ENCODE data around the gene ETV6.
"Not testable (repeated sequence)": the region's sequence is repeated elsewhere in the genome, so short reads cannot be mapped to it uniquely, and the experiment has no call there.

The ETV6 gene

DNA sequence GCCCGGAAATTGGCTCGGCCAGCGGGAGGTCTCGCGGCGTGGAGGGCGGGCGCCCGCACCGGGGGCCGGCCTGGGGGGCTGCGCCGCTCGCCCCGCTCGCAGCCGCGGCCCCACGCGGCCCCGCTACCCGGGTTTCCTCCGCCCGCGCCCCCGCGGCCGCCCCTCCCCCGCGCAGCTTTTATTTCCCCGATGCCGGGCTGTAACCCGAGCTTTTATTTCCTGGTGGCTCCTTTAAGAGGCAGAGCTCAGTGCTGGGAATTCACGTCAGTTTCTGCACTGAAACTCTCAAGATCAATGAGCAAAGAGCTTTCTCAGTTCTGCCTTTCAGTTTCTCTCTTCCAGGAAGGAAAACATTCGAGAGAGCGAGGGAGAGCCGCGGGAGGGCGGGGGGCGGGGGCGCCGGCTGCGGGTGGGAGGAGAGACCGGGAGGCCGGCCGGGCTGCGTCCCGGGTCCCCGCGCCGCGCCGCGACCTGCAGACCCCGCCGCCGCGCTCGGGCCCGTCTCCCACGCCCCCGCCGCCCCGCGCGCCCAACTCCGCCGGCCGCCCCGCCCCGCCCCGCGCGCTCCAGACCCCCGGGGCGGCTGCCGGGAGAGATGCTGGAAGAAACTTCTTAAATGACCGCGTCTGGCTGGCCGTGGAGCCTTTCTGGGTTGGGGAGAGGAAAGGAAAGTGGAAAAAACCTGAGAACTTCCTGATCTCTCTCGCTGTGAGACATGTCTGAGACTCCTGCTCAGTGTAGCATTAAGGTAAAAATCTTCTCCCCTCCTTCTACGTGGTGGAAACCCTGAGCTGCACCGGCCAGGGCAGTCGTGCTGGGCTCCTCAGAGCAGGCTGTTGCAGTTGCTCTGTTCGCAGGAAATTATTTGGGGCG is at the start of gene ETV6:
Gene ETV6, plus strand, starts transcription at position 262 of the 873 bp plus-strand sequence. Its CDS starts 454 bp downstream, at position 716.
- peak; percentile 65 for DNase-seq (ENCODE audit: low read depth, low spot score)

DNA sequence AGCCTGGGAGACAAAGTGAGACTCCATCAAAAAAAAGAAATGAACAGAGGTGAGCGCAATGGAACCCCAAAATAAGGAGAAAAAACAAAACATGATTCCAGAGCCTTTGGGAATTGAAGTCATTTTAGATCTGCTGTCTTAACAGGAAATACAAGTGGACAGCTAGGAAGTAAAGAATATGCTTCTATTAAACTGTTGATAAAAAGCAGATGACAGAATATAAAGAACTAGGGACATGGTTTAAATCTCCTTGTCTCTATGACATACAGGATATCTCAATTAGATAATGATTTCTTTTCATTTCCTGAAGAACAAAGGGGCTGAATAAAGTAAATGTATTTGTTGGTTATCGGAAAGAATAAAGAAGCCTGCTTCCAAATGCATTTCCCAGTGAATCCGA is 49.3 kb upstream of the ETV6 start:
- DNase-seq (ENCODE audit: low read depth, low spot score), result no peak

DNA sequence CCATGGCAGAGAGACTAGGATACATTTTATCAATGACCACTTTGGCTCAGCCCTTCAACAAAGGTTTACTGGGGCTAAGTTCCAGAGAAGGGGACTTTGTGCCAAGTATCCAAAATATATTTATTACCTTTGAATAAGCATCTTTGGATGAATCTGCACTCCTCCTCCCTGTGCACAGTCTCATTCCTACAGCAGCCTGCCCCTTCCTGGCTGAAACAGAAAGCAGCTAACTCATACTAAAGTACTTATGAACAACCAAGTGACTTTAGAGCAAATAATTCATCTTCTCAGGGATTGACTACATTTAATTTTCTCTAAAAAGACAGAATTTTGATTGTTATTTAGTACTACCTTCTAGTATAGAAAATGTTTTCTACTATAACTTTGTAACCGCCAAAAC is 47.8 kb upstream of the ETV6 start:
- no peak for DNase-seq (ENCODE audit: low read depth, low spot score)

DNA sequence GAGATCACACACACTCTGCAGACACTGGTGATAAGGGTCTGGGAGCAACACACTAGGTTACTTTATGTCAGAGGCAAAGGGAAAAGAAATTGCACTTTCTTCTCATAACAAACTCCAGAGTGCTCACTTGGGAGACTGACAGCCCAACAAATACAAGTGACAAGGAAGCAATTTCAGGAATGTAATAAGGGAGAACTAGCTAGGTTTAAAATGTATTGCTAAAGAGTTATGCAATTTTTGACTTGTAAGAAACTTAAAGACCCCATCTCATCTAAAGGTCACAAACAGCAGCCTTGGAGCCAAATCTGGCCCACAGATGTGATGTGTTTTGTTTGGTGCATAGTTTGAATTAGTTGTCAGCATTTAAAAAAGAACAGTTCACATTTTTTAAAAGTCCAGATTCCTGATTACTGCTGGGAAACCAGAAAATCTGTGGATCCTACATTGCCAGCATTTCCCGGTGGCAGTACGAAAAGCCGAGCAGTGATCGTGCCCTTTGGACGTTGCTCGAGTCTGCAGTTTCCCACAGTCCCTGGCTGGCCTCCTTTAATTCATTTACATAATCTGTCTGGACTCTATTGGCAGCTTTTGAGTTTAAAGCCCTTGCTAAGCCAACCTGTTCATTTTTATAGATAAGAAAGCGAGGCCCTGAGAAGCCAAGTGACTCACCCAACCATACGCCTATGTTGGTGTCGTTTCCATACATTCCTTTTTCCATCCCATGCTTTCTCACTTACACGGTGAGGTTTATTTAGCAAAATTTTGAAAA is 42.0 kb upstream of the ETV6 start:
- DNase-seq (ENCODE audit: low read depth, low spot score), result no peak

DNA sequence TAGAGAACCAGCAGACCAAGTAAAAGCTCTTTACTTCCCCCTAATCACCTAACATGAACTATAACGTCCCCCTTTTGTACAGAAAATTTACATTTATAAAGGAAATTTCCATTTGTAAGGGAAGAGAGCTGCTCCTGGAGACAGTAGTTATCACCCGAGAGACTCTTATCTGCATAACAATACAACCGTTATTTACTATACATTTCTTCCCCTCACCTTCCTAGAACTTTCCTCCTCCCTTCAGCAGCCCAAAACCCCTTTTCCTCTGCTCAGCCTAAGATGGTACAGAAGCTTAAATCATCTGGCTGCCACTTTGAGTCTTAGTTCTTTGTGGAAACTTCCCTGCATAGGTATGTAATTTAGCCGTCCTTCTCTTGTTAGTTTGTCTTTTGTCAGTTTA is 40.4 kb upstream of the ETV6 start:
- DNase-seq (ENCODE audit: low read depth, low spot score), result no peak

DNA sequence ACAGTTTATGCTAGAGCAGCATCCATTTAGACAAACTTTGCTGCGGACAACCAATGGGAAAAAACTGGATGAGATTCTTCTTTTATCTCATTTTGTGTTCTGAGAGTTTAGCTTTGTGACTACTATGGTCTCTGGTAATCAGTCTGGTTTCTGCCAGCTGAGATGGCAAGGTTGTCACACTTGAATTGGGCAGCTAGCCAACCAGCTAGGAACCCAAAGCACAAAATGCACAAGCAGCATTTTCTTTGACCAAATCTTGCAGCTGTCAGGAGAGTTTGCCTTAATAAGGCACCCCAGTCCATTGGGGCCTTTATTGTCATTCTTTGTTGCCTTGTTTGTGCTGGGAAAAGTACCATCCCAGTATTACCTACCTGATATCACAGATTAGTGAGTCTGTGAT is 34.0 kb upstream of the ETV6 start:
- no peak for DNase-seq (ENCODE audit: low read depth, low spot score)

DNA sequence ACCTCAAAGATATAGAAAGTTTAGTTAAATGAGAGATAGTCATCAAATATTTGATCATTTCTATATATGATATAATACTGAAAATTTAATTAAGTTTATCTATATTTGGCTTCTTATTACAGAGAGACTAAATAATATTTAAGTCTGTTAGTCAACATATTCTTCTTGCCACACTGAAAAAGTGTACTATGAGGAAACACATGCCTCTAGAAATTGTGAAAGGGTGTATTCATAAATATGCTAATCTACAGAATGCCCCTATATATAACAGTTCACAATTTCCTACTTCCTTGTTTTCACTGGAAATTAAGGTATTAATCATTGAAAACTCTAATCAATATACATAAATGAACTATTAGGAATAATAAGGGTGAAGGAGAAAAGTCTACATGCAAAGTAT is 31.4 kb upstream of the ETV6 start:
- DNase-seq (ENCODE audit: low read depth, low spot score), result no peak

DNA sequence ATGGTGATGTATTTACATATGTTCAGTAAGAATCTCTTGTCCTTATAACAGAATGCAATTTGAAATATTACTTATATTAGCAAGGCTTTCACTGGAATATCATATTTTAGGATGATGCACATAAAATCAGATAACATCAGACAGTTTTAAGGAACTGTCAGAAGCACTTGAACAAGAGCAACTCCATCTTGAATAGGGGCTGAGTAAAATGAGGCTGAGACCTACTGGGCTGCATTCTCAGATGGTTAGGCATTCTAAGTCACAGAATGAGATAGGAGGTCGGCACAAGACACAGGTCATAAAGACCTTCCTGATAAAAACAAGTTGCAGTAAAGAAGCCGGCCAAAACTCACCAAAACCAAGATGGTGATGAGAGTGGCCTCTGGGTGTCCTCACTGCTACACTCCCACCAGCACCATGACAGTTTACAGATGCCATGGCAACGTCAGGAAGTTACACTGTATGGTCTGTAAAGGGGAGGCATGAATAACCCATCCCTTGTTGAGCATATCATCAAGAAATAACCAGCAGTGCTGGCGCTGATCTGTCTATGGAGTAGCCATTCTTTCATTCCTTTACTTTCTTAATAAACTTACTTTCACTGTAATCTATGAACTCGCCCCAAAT is 27.6 kb upstream of the ETV6 start:
- DNase-seq (ENCODE audit: low read depth, low spot score), result no peak

DNA sequence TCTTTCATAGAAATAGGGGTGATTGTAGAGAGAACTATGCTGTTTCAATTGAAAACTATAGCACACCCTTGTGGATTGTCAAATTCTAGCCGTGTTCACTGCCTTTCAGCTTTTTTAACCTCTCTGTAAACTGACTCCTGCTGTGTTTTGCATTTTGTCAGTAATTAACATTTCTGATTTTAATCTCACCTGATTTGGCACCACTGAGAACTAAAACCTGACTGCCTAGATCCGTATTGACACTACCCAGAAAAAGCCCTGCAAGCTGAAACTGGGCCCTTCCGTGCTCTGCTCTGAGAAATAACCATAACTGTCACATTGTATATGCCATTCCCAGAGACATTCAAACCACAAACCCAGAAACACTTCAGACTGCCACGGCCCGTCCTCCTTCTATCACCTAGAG is 26.6 kb upstream of the ETV6 start:
- DNase-seq (ENCODE audit: low read depth, low spot score), result no peak

DNA sequence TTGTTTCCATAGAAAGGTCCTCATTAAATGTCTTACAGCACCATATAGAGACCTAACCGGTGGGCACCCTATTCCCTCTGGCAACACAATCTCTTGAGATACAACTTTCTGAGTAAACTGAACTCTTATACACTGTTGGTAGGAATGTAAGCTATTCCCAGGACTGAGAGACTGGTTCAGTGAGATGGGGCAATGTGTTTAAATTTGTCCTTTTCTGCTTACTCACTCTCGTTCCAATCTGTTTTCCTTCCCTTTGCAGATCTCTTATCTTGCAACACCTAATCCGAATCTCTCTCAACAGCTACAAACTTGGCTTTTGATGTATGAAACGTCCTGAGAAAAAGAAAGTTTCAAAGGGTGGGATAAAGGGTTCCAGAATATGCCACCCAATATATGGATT is 26.1 kb upstream of the ETV6 start:
- no peak for DNase-seq (ENCODE audit: low read depth, low spot score)

DNA sequence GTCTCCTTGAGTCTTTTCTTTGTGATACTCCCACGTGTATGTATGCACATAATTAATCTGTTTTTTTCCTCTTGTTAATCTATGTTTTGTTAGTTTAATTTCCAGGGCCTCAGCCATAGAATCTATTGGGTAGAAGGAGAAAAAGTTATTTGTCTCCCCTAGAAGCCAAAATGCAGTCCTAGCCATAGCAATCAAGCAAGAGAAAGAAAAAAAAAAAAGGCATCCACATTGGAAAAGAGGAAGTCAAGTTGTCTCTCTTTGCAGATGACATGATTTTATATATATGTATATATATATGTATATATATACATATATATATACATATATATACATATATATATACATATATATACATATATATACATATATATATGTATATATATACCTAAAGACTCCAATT is 25.4 kb upstream of the ETV6 start:
- DNase-seq (ENCODE audit: low read depth, low spot score), result no peak

DNA sequence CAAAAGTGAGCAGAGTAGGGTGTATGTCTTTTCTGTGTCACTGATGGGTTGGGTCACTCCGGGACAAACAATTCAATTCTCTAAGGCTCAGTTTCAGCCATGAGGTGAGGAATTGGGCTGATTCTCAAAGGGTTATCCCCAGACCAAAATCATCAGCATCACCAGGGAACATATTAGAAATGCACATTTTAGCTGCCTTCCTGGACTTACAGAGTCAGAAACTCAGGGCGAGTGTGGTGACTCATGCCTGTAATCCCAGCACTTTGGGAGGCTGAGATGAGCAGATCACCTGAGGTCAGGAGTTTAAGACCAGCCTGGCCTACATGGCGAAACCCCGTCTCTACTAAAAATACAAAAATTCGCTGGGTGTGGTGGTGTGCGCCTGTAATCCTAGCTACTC is 21.8 kb upstream of the ETV6 start:
- not testable (repeated sequence) for DNase-seq (ENCODE audit: low read depth, low spot score)

DNA sequence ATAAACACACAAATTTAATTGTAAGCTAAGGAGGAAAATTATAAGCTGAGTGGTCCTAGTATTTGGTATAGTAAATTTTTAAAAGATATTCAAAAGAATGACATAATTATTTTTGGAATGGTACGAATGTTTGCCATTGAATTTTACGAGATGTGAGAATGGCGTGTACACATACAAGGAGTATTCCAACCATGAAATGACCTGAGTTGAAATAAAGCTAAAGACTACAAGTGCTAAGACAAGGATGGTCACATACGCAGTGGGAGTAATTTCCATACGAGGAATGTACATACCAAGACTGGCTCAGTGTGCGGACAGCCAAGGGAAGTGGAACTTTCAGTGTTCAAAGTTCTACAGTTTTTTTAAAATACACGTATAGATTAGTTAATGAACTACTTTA is 21.1 kb upstream of the ETV6 start:
- no peak for DNase-seq (ENCODE audit: low read depth, low spot score)

DNA sequence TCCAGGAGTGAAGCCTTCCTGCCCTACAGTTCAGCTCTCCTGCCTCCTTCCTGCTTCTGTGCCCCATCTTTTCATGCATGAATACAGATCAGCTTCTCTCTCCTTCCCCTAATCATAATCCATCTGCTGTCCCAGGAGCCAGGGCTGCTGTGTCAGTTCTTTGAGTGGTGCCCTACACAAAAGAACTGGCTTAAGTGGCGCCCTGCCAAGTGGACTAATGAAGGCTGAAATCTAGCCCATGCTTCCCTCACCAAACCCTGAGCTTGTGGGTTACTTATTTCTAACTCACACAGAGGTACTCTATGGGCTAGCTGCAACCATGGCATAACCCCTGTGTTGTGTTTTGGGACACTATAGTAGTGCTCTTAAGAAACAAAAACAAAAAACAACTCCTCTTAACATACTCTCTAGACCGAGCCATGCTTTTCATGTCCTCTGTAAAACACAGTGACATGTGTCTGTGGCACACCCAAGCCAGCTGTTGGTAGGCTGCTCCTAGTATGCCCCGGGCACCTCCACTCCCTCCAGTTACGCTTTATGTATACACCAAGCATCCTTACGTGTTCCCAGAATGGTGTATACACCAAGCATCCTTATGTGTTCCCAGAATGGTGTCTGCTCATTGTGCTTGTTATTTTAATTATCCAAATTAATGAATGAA is 19.3 kb upstream of the ETV6 start:
- no peak for DNase-seq (ENCODE audit: low read depth, low spot score)

DNA sequence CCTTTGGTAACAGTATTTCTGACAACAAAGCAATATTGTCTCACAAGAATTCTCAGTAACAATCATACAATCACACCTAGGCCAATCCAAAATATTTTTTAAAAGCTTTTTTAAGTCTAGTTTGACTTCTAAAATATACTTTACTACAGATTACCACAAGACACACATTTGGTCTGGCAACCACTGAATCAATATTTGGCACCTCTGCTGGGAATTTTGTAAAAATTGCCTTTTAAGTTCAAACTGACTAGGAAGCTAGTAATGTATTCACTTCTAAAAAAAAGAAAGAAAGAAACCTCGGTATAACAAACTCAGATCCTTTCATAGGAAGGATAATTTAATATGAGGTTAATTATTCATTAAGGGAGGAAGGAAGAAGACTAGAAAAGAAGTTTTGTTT is 18.2 kb upstream of the ETV6 start:
- DNase-seq (ENCODE audit: low read depth, low spot score), result no peak

DNA sequence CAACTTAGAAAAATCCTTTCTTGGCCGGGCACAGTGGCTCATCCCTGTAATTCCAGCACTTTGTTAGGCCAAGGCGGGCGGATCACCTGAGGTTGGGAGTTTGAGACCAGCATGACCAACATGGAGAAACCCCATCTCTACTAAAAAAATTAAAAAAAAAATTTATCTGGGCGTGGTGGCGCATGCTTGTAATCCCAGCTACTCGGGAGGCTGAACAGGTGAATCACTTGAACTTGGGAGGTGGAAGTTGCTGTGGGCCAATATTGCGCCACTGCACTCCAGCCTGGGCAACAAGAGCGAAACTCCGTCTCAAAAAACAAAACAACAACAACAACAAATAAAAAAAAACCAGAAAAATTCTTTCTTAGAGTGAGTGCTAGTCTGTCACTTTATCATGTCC is 17.6 kb upstream of the ETV6 start:
- not testable (repeated sequence) for DNase-seq (ENCODE audit: low read depth, low spot score)

DNA sequence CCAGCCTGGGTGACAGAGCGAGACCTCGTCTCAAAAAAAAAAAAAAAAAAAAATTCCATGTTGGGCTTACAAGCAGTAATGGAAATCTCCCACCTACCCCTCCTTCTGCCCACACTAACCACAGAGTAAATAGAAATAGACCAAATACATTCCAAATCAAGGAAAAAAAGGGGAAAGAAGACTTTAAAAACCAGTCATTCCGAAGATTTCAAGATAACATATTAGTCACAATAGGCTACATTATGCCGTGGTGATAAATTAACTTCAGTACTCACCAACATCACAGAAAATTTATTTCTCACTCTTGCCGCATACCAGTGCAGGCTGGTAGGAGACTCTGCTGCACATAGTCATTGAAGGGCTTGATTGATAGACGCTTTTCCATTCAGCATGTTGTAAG is 15.5 kb upstream of the ETV6 start:
- no peak for DNase-seq (ENCODE audit: low read depth, low spot score)

DNA sequence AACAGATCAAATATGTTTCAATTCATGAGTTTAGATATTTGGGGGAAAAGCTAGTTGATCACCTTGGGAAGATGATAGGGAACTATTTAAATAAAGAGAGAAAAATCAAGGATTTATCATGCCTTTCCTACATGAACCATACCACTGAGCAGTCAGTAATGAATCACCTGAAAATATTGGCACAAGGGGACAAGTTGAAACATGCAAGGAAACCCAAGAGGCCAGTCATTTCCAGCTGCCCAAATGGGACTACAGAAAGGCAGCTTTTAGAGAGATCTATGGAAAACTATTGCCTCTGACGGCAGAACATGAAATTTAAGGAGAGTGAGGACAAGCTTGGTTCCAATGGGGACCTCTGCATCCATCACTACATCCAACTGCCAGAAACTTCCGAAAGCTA is 14.1 kb upstream of the ETV6 start:
- DNase-seq (ENCODE audit: low read depth, low spot score), result no peak

DNA sequence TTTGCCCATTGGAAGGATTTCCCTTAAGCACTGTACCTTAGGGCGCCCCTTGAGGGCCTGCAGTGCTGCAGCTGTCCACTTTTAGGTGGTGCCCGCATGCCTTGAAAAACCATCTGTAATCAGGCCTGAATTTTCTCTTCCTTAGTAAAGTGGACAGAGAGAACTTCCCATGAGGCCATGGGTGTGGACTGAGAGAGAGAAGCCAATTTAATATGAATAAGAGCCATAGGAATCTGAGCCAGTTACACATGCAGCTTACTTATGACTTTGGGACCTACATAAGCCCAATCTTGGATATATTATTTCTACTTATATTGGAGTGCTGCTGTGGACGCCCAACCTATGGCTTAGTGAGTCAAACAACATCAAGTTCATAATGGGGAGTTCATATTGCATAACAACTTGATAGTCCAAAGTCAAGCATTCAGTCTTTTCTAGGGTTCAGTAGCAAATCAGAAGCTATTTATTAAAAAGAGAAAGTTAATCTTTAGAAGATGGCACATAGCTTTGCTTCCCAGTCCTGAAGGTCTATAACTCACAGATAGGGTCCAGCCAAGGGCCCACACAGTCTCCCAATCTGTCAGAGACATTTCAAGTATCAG is 11.1 kb upstream of the ETV6 start:
- no peak for DNase-seq (ENCODE audit: low read depth, low spot score)

DNA sequence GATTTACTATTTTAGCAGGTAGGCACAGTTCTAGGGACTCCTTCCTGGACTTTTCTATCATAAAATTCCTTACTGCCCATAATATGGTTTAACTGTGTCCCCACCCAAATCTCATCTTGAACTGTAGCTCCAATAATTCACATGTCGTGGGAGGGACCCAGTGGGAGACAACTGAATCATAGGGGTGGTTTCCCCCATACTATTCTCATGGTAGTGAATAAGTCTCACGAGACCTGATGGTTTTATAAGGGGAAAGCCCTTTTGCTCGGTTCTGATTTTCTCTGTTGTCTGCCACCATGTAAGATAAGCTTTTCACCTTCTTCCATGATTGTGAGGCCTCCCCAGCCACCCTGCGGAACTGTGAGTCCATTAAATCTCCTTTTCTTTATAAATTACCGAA is 10.0 kb upstream of the ETV6 start:
- no peak for DNase-seq (ENCODE audit: low read depth, low spot score)

DNA sequence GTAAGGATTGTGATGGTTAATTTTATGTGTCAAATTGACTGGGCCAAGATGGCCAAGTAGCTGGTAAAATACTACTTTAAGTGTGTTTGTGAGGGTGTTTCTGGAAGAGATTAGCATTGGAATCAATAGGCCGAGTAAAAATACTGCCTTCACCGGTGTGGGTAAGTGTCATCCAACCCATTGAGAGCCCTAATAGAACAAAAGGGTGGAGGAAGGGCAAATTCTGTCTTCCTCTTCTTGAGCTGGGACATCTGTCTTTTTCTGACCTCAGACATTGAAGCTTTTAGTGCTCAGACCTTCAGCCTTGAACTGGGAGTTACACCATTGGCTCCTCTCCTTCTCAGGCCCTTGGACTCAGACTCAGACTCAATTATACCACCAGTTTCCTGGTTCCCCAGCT is 8.0 kb upstream of the ETV6 start:
- DNase-seq (ENCODE audit: low read depth, low spot score), result no peak

DNA sequence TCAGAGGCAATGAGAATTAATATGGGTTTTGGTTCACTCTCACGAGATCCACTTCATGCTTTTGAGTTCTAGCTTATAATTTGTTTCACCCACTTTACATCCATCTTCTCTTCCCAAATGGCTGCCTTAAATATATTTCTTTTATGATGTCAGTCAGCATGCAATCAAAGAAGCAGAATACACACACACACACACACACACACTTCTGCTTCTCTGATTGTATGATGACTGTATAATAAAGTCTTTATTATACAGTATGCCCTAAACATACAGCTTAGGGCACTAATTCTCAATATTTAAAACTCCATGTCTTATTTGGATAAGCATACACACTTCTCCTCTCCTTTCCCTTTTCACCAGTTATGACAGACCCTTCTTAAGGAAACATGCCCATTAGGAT is 6.7 kb upstream of the ETV6 start:
- no peak for DNase-seq (ENCODE audit: low read depth, low spot score)
